SK-N-MC (cell line): ENCODE measurements around the gene TIMP2.

Source experiments
- DNase-seq: peaks from one replicate; pipeline ENCODE4 v3.0.0-alpha.2; 2011; ENCODE audit warnings: low read depth, low spot score
- H3K27ac ChIP-seq: fragments of 200-600 bp; sonication (generic); 2 replicates; pipeline ENCODE4 v1.5.1; 2016; ENCODE audit warnings: mixed run types
- H3K36me3 ChIP-seq: fragments of 200-600 bp; sonication (generic); 2 replicates; pipeline ENCODE4 v1.6.1; 2017; ENCODE audit warnings: antibody characterized with exemption, low read length, mixed read lengths; ENCODE audit not compliant: insufficient read depth
- H3K4me3 ChIP-seq: fragments of 200-600 bp; sonication (generic); 2 replicates; pipeline ENCODE4 v1.5.1; 2016
- H3K9ac ChIP-seq: fragments of 200-600 bp; sonication (generic); 2 replicates; pipeline ENCODE4 v1.8.0; 2017; ENCODE audit warnings: mixed run types, mixed read lengths; ENCODE audit not compliant: insufficient read length
- H3K9me3 ChIP-seq: fragments of 200-600 bp; sonication (generic); 2 replicates; pipeline ENCODE4 v1.6.1; 2017; ENCODE audit warnings: low read depth, mild to moderate bottlenecking, antibody characterized with exemption, low read length, moderate library complexity, mixed read lengths
- EZH2 ChIP-seq: fragments of 200-600 bp; sonication (generic); IDR thresholded peaks from one replicate; pipeline ENCODE4 v1.6.1; 2017; ENCODE audit warnings: antibody characterized with exemption
- FOXP2 ChIP-seq: optimal IDR thresholded peaks from 2 replicates; pipeline ENCODE3; 2011; ENCODE audit warnings: mild to moderate bottlenecking, moderate library complexity; ENCODE audit not compliant: insufficient read depth; ENCODE audit errors: extremely low read length, control extremely low read depth
- POLR2AphosphoS5 ChIP-seq: IDR thresholded peaks from 2 replicates; pipeline ENCODE4 v1.6.1; 2012; ENCODE audit warnings: mild to moderate bottlenecking, low read depth, low read length, borderline replicate concordance

TIMP2 gene

GRCh38 chr17:78865682-78866390, 59.4 kb downstream of the TIMP2 start:
- no peak overlapping the region for H3K9ac ChIP-seq
- DNase-seq = peak; percentile 32
- peak overlapping the region; percentile 49 for H3K4me3 ChIP-seq
- peaks cover 11% of the 10 kb centered on the region for H3K36me3 ChIP-seq
- H3K27ac ChIP-seq = no peak overlapping the region
- H3K9me3 ChIP-seq = no peaks in the 10 kb centered on the region
- no peak for TF ChIP-seq EZH2
- TF ChIP-seq FOXP2 = no peak
- TF ChIP-seq POLR2AphosphoS5 = no peak

GRCh38 chr17:78864117-78864516, 61.1 kb downstream of the TIMP2 start:
- Histone ChIP-seq H3K27ac (no peak overlapping the region), H3K4me3 (no peak overlapping the region), H3K36me3 (peaks cover 8% of the 10 kb centered on the region), H3K9me3 (no peaks in the 10 kb centered on the region), H3K9ac (no peak overlapping the region)
- DNase-seq = no peak
- TF ChIP-seq FOXP2 (no peak), EZH2 (no peak), POLR2AphosphoS5 (no peak)

- Histone ChIP-seq H3K36me3 (peaks cover 4% of the 10 kb centered on the region), H3K4me3 (no peak overlapping the region), H3K9me3 (no peaks in the 10 kb centered on the region), H3K9ac (no peak overlapping the region), H3K27ac (no peak overlapping the region)
- TF ChIP-seq POLR2AphosphoS5 (no peak), FOXP2 (no peak), EZH2 (no peak)
- DNase-seq = no peak
Measured at GRCh38 chr17:78862073-78863023, 62.8 kb downstream of the TIMP2 start.

- Histone ChIP-seq H3K9ac (no peak overlapping the region), H3K27ac (no peak overlapping the region), H3K4me3 (no peak overlapping the region), H3K9me3 (no peaks in the 10 kb centered on the region), H3K36me3 (peaks cover 4% of the 10 kb centered on the region)
- TF ChIP-seq FOXP2 = no peak
- TF ChIP-seq EZH2 = no peak
- TF ChIP-seq POLR2AphosphoS5 = no peak
- no peak for DNase-seq
Measured at GRCh38 chr17:78861229-78861628, 64.0 kb downstream of the TIMP2 start.

- Histone ChIP-seq H3K9ac (no peak overlapping the region), H3K36me3 (peaks cover 9% of the 10 kb centered on the region), H3K27ac (no peak overlapping the region), H3K4me3 (no peak overlapping the region), H3K9me3 (no peaks in the 10 kb centered on the region)
- TF ChIP-seq FOXP2 = no peak
- no peak for TF ChIP-seq POLR2AphosphoS5
- TF ChIP-seq EZH2 = no peak
- DNase-seq = no peak
Measured at GRCh38 chr17:78859051-78859450, 66.1 kb downstream of the TIMP2 start.

- Histone ChIP-seq H3K36me3 (peaks cover 5% of the 10 kb centered on the region; the same call in 1 of the 2 replicates), H3K4me3 (no peak overlapping the region), H3K9me3 (no peaks in the 10 kb centered on the region), H3K27ac (no peak overlapping the region), H3K9ac (no peak overlapping the region)
- DNase-seq = no peak
- TF ChIP-seq POLR2AphosphoS5 (no peak), EZH2 (no peak), FOXP2 (no peak)
Measured at GRCh38 chr17:78857266-78857665, 67.9 kb downstream of the TIMP2 start.

GRCh38 chr17:78855561-78856165, 69.5 kb downstream of the TIMP2 start:
- no peak overlapping the region for H3K4me3 ChIP-seq
- peaks cover 5% of the 10 kb centered on the region; the same call in 1 of the 2 replicates for H3K36me3 ChIP-seq
- no peak overlapping the region for H3K9ac ChIP-seq
- DNase-seq = no peak
- no peaks in the 10 kb centered on the region for H3K9me3 ChIP-seq
- H3K27ac ChIP-seq = no peak overlapping the region
- TF ChIP-seq POLR2AphosphoS5 = no peak
- no peak for TF ChIP-seq EZH2
- no peak for TF ChIP-seq FOXP2

GRCh38 chr17:78854508-78854907, 70.7 kb downstream of the TIMP2 start:
- H3K4me3 ChIP-seq = no peak overlapping the region
- H3K27ac ChIP-seq = no peak overlapping the region
- TF ChIP-seq FOXP2 = no peak
- TF ChIP-seq POLR2AphosphoS5 = no peak
- TF ChIP-seq EZH2 = no peak
- H3K36me3 ChIP-seq = peaks cover 5% of the 10 kb centered on the region; the same call in 1 of the 2 replicates
- H3K9me3 ChIP-seq = no peaks in the 10 kb centered on the region
- DNase-seq = no peak
- no peak overlapping the region for H3K9ac ChIP-seq
